Mesothelial cell of epicardium (in vitro differentiated cells): ENCODE results near the gene LRRC70. TPM values are rescaled to one million over a fixed set of nuclear protein-coding genes. Genes with fewer than 3 reads are reported as not detected.

Source experiments
- DNase-seq, 2 experiments: peaks; one replicate each; pipeline ENCODE4 v3.0.0; 2021; ENCODE audit warnings: low spot score in 2 of 2; ENCODE audit not compliant: unreplicated experiment in 2 of 2
- H3K27ac Mint-ChIP-seq: 2 replicates; pipeline ENCODE4 v1.8.0; 2021; ENCODE audit warnings: mixed read lengths
- H3K27me3 Mint-ChIP-seq: 2 replicates; pipeline ENCODE4 v1.8.0; 2021; ENCODE audit warnings: low read depth, mixed read lengths
- H3K36me3 Mint-ChIP-seq: 2 replicates; pipeline ENCODE4 v1.8.0; 2021; ENCODE audit warnings: mixed read lengths
- H3K4me1 Mint-ChIP-seq: 2 replicates; pipeline ENCODE4 v1.8.0; 2021; ENCODE audit warnings: mixed read lengths
- H3K4me3 Mint-ChIP-seq: 2 replicates; pipeline ENCODE4 v1.8.0; 2021; ENCODE audit warnings: mild to moderate bottlenecking, moderate library complexity, mixed read lengths
- H3K9me3 Mint-ChIP-seq: 2 replicates; pipeline ENCODE4 v1.8.0; 2021; ENCODE audit warnings: mixed read lengths
- total RNA-seq: library from RNA; stranded (reverse); gene quantifications from 3 replicates; pipeline ENCODE4 v1.2.1, GENCODE V29; 2021
- TF ChIP-seq, protein P1 (sequence below): fragments of 200-600 bp; sonication (generic); IDR thresholded peaks from one replicate; pipeline ENCODE4 v1.5.0; 2021; ENCODE audit warnings: antibody characterized with exemption; ENCODE audit not compliant: unreplicated experiment

The LRRC70 gene
- total RNA-seq, 1 donor from 2014 or later, result 1.7 TPM

DNA sequence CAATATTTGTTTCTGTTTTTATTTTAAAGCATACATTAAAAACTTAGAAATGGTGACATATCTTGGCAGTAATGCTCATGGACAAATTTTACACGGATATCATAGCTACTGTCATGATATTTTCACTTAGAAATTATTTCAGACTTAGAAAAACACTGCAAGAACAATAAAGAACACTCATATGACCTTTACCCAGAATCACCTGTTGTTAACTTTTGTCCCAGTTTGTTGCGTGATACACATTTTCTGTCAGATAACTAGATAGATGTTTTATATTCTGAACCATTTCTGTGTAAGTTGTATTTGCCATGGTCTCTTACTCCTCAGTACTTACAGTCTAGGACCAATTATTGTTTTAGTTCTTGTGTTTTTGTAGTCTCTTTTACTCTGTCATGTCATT is 3.6 kb upstream of the LRRC70 start:
- no peaks in the 10 kb centered on the region for H3K27me3 Mint-ChIP-seq
- H3K9me3 Mint-ChIP-seq, result no peaks in the 10 kb centered on the region
- DNase-seq, result no peak
- H3K27ac Mint-ChIP-seq, result no peak overlapping the region
- H3K36me3 Mint-ChIP-seq, result no peaks in the 10 kb centered on the region
- TF ChIP-seq, protein P1, sequence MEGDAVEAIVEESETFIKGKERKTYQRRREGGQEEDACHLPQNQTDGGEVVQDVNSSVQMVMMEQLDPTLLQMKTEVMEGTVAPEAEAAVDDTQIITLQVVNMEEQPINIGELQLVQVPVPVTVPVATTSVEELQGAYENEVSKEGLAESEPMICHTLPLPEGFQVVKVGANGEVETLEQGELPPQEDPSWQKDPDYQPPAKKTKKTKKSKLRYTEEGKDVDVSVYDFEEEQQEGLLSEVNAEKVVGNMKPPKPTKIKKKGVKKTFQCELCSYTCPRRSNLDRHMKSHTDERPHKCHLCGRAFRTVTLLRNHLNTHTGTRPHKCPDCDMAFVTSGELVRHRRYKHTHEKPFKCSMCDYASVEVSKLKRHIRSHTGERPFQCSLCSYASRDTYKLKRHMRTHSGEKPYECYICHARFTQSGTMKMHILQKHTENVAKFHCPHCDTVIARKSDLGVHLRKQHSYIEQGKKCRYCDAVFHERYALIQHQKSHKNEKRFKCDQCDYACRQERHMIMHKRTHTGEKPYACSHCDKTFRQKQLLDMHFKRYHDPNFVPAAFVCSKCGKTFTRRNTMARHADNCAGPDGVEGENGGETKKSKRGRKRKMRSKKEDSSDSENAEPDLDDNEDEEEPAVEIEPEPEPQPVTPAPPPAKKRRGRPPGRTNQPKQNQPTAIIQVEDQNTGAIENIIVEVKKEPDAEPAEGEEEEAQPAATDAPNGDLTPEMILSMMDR, result no peak
- peaks cover 2% of the 10 kb centered on the region for H3K4me1 Mint-ChIP-seq
- no peak overlapping the region for H3K4me3 Mint-ChIP-seq

DNA sequence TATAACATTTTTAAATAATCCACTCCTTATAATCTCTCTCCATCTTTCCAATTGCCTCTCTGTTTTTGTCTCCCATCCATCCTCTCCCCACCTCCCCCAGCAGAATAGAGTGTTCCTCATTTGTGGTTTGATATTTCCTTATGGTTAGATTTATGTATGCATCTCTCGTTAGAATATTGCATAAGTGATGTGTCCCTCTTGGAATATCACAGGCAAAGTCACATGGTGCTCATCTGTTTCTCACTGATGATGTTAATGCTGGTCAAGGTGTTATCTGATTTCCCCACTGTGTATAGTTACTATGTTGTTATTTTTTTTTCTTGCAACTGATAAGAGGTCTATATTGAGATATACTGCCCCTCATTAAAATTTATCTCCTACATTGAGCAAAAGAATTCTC is 3.1 kb upstream of the LRRC70 start:
- H3K9me3 Mint-ChIP-seq, result no peaks in the 10 kb centered on the region
- H3K27me3 Mint-ChIP-seq, result no peaks in the 10 kb centered on the region
- TF ChIP-seq, protein P1, result no peak

DNA sequence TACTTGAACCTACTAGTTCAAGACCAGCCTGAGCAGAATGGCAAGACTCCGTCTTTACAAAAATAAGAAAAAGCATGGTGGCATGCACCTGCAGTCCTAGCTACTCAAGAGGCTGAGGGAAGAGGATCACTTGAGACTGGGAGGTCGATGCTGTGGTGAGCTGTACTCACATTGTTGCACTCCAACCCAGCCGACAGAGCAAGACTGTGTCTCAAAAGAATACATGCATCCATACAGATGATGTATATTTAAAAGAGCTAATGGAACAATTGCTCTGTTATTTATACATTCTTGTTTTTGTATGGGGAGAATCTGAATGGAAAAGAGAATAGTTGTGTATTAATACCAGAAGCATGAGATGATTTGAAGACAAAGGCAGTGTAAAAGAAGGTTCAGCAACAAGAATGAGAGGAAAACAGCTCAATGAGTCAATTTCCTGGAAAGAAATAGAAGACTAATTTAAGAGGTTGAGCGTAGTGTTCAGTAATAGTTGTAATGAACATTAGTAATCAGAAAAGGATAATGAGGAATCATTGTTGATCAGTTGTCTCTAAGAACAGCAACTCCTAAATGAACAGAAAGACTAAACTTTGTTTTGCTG is 1.9 kb upstream of the LRRC70 start:
- no peak for DNase-seq
- Mint-ChIP-seq H3K27ac (no peak overlapping the region), H3K4me3 (no peak overlapping the region), H3K27me3 (no peaks in the 10 kb centered on the region), H3K4me1 (peaks cover 2% of the 10 kb centered on the region), H3K36me3 (no peaks in the 10 kb centered on the region), H3K9me3 (no peaks in the 10 kb centered on the region)
- TF ChIP-seq, protein P1, result no peak

More for the DNA sequence above, 3.1 kb upstream of the LRRC70 start:
- no peak for DNase-seq
- H3K4me1 Mint-ChIP-seq, result peaks cover 2% of the 10 kb centered on the region
- H3K27ac Mint-ChIP-seq, result no peak overlapping the region
- H3K4me3 Mint-ChIP-seq, result no peak overlapping the region
- no peaks in the 10 kb centered on the region for H3K36me3 Mint-ChIP-seq

DNA sequence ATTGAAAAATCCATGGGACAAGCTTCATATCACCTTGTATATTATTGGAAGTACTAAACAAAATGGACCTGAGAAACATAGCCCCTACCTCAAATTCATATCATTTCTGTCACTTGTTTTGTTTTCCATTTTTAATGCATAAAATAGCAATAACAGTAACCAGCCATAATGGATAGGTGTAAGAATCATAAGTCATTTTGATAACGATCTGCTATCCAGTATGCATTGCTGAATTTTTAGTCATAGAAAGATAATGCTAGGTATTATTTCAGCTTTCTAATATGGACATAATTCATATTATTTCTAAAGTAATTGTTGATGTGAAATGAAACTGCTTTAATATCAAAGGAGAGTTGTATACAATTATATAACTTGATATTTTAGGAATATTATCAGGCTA is 1.1 kb upstream of the LRRC70 start:
- Mint-ChIP-seq H3K4me3 (no peak overlapping the region), H3K27ac (no peak overlapping the region), H3K4me1 (peaks cover 2% of the 10 kb centered on the region), H3K27me3 (no peaks in the 10 kb centered on the region), H3K9me3 (no peaks in the 10 kb centered on the region), H3K36me3 (no peaks in the 10 kb centered on the region)
- TF ChIP-seq, protein P1, result no peak
- DNase-seq, result no peak

DNA sequence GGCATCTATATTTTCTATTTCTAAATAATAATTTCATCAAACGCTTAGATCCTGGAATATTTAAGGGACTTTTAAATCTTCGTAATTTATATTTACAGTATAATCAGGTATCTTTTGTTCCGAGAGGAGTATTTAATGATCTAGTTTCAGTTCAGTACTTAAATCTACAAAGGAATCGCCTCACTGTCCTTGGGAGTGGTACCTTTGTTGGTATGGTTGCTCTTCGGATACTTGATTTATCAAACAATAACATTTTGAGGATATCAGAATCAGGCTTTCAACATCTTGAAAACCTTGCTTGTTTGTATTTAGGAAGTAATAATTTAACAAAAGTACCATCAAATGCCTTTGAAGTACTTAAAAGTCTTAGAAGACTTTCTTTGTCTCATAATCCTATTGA is 1.1 kb downstream of the LRRC70 start:
- TF ChIP-seq, protein P1, result no peak
- Mint-ChIP-seq H3K4me1 (peaks cover 2% of the 10 kb centered on the region), H3K9me3 (no peaks in the 10 kb centered on the region)

More for the DNA sequence above, 1.1 kb downstream of the LRRC70 start:
- no peak overlapping the region for H3K4me3 Mint-ChIP-seq
- H3K27me3 Mint-ChIP-seq, result no peaks in the 10 kb centered on the region
- no peak for DNase-seq
- H3K27ac Mint-ChIP-seq, result no peak overlapping the region
- H3K36me3 Mint-ChIP-seq, result no peaks in the 10 kb centered on the region
